Loucy (cell line): ENCODE data around the gene PAPPA2.

Source experiments
- H2AFZ ChIP-seq: fragments of 200-600 bp; sonication (generic); 2 replicates; pipeline ENCODE4 v1.6.0; 2016; ENCODE audit warnings: antibody characterized with exemption, mild to moderate bottlenecking, low read length, moderate library complexity
- H3F3A ChIP-seq: fragments of 200-600 bp; 2 replicates; pipeline ENCODE4 v1.6.0; 2016; ENCODE audit warnings: antibody characterized with exemption, low read depth, mild to moderate bottlenecking
- H3K27me3 ChIP-seq: fragments of 200-600 bp; sonication (generic); 2 replicates; pipeline ENCODE4 v1.6.1; 2014; ENCODE audit warnings: low read length, mild to moderate bottlenecking; ENCODE audit not compliant: insufficient read depth, poor library complexity, severe bottlenecking
- H3K36me3 ChIP-seq: fragments of 200-600 bp; sonication (generic); 2 replicates; pipeline ENCODE4 v1.6.1; 2016; ENCODE audit warnings: low read length; ENCODE audit not compliant: insufficient read depth
- H3K4me1 ChIP-seq: fragments of 200-600 bp; sonication (generic); 2 replicates; pipeline ENCODE4 v1.5.1; 2014; ENCODE audit warnings: low read length, mild to moderate bottlenecking; ENCODE audit not compliant: insufficient read depth, poor library complexity, severe bottlenecking
- H3K4me2 ChIP-seq: fragments of 200-600 bp; sonication (generic); 2 replicates; pipeline ENCODE4 v1.6.0; 2014; ENCODE audit warnings: antibody characterized with exemption, low read length, low read depth, mild to moderate bottlenecking; ENCODE audit not compliant: poor library complexity, severe bottlenecking
- H3K4me3 ChIP-seq: fragments of 200-600 bp; sonication (generic); 2 replicates; pipeline ENCODE4 v1.5.1; 2014; ENCODE audit warnings: low read length, mild to moderate bottlenecking, mixed read lengths; ENCODE audit not compliant: poor library complexity, severe bottlenecking
- H3K79me2 ChIP-seq: fragments of 200-600 bp; sonication (generic); 2 replicates; pipeline ENCODE4 v1.6.1; 2014; ENCODE audit warnings: low read length; ENCODE audit not compliant: insufficient read depth
- H3K9ac ChIP-seq: fragments of 200-600 bp; sonication (generic); 2 replicates; pipeline ENCODE4 v1.6.0; 2014; ENCODE audit warnings: mild to moderate bottlenecking, low read depth, low read length, moderate library complexity; ENCODE audit not compliant: poor library complexity, severe bottlenecking
- H3K9me2 ChIP-seq: fragments of 200-600 bp; sonication (generic); replicated peaks from 2 replicates; pipeline ENCODE4 v1.6.1; 2016; ENCODE audit warnings: low read depth, low read length, mixed read lengths
- H3K9me3 ChIP-seq: fragments of 200-600 bp; sonication (generic); 2 replicates; pipeline ENCODE4 v1.6.1; 2014; ENCODE audit warnings: mild to moderate bottlenecking, antibody characterized with exemption, low read length, low read depth; ENCODE audit not compliant: insufficient read depth
- H4K20me1 ChIP-seq: fragments of 200-600 bp; sonication (generic); 2 replicates; pipeline ENCODE4 v1.6.0; 2014; ENCODE audit warnings: antibody characterized with exemption, low read length, mild to moderate bottlenecking; ENCODE audit not compliant: insufficient read depth, poor library complexity, severe bottlenecking
- CTCF ChIP-seq: fragments of 200-600 bp; sonication (generic); conservative IDR thresholded peaks from 2 replicates; pipeline ENCODE4 v1.5.1; 2014; ENCODE audit warnings: mild to moderate bottlenecking, antibody characterized with exemption, low read length
- EZH2phosphoT487 ChIP-seq: fragments of 200-600 bp; IDR thresholded peaks from 2 replicates; pipeline ENCODE4 v1.6.1; 2018; ENCODE audit warnings: antibody characterized with exemption, mild to moderate bottlenecking, moderate library complexity, borderline replicate concordance

The PAPPA2 gene

DNA sequence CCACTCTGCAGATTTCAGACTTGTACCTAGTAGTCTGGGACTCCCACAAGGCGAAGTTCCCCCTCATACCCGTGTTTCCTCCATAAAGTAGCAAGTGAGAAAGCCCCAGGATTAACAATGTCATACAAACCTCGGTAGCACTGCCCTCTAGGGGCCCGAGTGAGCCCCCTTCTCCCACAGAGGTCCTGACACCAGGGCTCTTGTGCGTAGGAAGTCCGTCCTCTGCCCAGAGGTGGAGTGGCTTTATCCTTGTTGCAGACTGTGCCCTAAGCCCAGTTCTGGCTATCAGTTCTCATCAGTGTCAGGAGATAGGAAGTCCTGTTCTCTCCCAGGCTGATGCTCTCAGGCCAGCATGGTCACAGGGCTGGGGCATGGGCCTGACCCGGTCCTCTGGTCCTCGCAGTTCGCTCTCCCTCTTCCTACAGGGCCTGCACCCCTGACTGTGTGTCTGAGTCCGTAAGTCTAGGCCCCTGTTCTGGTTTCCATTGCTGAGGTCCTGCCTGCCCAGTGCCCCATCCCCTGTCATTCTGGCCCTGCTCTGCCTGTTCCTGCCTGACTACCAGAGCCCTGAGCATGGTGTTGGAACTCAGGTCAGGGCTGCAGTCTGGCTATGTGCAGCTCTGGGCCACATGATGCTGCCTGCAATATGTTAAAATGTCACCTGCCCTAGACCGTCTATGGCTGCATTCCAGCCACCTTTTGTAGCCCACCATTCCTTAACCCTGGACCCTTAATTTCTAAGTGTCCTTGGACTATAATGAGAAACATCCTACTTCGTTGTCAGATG, 416.0 kb downstream of the PAPPA2 start:
- H2AFZ ChIP-seq = 0 out of 2 replicates have a peak overlapping the region, but pooled peaks have one; percentile 38
- TF ChIP-seq EZH2phosphoT487 (no peak), CTCF (peak; percentile 49)
- no peak overlapping the region for H3K9ac ChIP-seq
- H4K20me1 ChIP-seq = no peaks in the 10 kb centered on the region
- H3F3A ChIP-seq = no peaks in the 10 kb centered on the region
- H3K4me1 ChIP-seq = no peaks in the 10 kb centered on the region
- no peaks in the 10 kb centered on the region for H3K36me3 ChIP-seq
- no peaks in the 10 kb centered on the region for H3K9me3 ChIP-seq
- H3K79me2 ChIP-seq = no peaks in the 10 kb centered on the region
- no peak overlapping the region for H3K4me2 ChIP-seq
- no peaks in the 10 kb centered on the region for H3K27me3 ChIP-seq
- H3K4me3 ChIP-seq = no peak overlapping the region
- H3K9me2 ChIP-seq = no peaks in the 10 kb centered on the region

GRCh38 chr1:176879784-176880620, 417.0 kb downstream of the PAPPA2 start:
- no peaks in the 10 kb centered on the region for H3K27me3 ChIP-seq
- H3K9me3 ChIP-seq = no peaks in the 10 kb centered on the region
- no peak overlapping the region for H2AFZ ChIP-seq
- H3K36me3 ChIP-seq = no peaks in the 10 kb centered on the region
- no peaks in the 10 kb centered on the region for H3F3A ChIP-seq
- H3K4me3 ChIP-seq = no peak overlapping the region
- H4K20me1 ChIP-seq = no peaks in the 10 kb centered on the region
- H3K79me2 ChIP-seq = no peaks in the 10 kb centered on the region
- H3K9me2 ChIP-seq = no peaks in the 10 kb centered on the region
- no peaks in the 10 kb centered on the region for H3K4me1 ChIP-seq
- H3K4me2 ChIP-seq = no peak overlapping the region
- no peak overlapping the region for H3K9ac ChIP-seq
- no peak for TF ChIP-seq CTCF
- no peak for TF ChIP-seq EZH2phosphoT487

- TF ChIP-seq EZH2phosphoT487 = no peak
- TF ChIP-seq CTCF = peak; percentile 93
- Histone ChIP-seq H3K4me3 (no peak overlapping the region), H3K9me3 (no peaks in the 10 kb centered on the region), H3F3A (no peaks in the 10 kb centered on the region), H3K27me3 (no peaks in the 10 kb centered on the region), H3K4me1 (no peaks in the 10 kb centered on the region), H3K4me2 (no peak overlapping the region), H2AFZ (no peak overlapping the region), H3K9me2 (no peaks in the 10 kb centered on the region), H3K9ac (no peak overlapping the region), H3K36me3 (no peaks in the 10 kb centered on the region), H4K20me1 (no peaks in the 10 kb centered on the region), H3K79me2 (no peaks in the 10 kb centered on the region)
Observed at GRCh38 chr1:176880955-176881595, 418.1 kb downstream of the PAPPA2 start.
